Activated T-helper 2 cell treated with anti-CD3 and anti-CD28 coated beads, Interferon-gamma antibody, Interleukin-2, Interleukin-4, amounts not matched to agents 10 μg/mL and 5 μg/mL and 100 μg/mL, durations not matched to agents 14 hours and 24 hours and 36 hours (primary cell): ENCODE results near the gene HDAC3. TPM values are rescaled to one million over a fixed set of nuclear protein-coding genes. Genes with fewer than 3 reads are reported as not detected.

Experiments
- DNase-seq: peaks from one replicate; pipeline ENCODE4 v3.0.0; 2021; ENCODE audit warnings: low spot score
- H3K27ac Mint-ChIP-seq: one replicate; pipeline ENCODE4 v1.8.0; 2021; ENCODE audit warnings: mixed read lengths
- H3K27me3 Mint-ChIP-seq: one replicate; pipeline ENCODE4 v1.8.0; 2021; ENCODE audit warnings: low read depth, mixed read lengths
- H3K36me3 Mint-ChIP-seq: one replicate; pipeline ENCODE4 v1.8.0; 2021; ENCODE audit warnings: low read depth, mixed read lengths
- H3K4me1 Mint-ChIP-seq: one replicate; pipeline ENCODE4 v1.8.0; 2021; ENCODE audit warnings: low read depth, mixed read lengths
- H3K4me3 Mint-ChIP-seq: one replicate; pipeline ENCODE4 v1.8.0; 2021; ENCODE audit warnings: low read depth, mild to moderate bottlenecking, moderate library complexity, mixed read lengths
- H3K9me3 Mint-ChIP-seq: one replicate; pipeline ENCODE4 v1.8.0; 2021; ENCODE audit warnings: mixed read lengths
- intact Hi-C: fragments of 100-400 bp; cut with micrococcal nuclease; formaldehyde crosslinking; loops from one replicate; pipeline ENCODE4 v1.15.1; 2023
- total RNA-seq: library from RNA; stranded (reverse); gene quantifications from 2 replicates; pipeline ENCODE4 v1.2.3, GENCODE V29; 2022

HDAC3 gene
- total RNA-seq, result 92.4 and 95.2 TPM in 2 replicates

GRCh38 chr5:141636413-141637122, at the start of gene HDAC3, which contains the start of gene RELL2:
Gene HDAC3, minus strand, starts transcription at chr5:141636849. Its CDS starts 59 bp downstream, at chr5:141636790.
Gene RELL2, plus strand, starts transcription at chr5:141636997. Its CDS starts 1,229 bp downstream, at chr5:141638226.
- H3K9me3 Mint-ChIP-seq, result no peaks in the 10 kb centered on the region
- peak within 1 kb of the TSS; percentile 88 for H3K4me3 Mint-ChIP-seq
- peaks cover 37% of the 10 kb centered on the region for H3K4me1 Mint-ChIP-seq
- peak; percentile 93 for DNase-seq
- H3K27me3 Mint-ChIP-seq, result no peaks in the 10 kb centered on the region
- peaks cover 39% of the 10 kb centered on the region for H3K36me3 Mint-ChIP-seq
- intact Hi-C loops, result loop anchor here (1.0 kb wide), 3 partner anchors 15 to 44 kb away; partner anchors contain the start of genes DIAPH1 and FCHSD1
- peak within 1 kb of the TSS; percentile 81 for H3K27ac Mint-ChIP-seq

- peaks cover 18% of the 10 kb centered on the region for H3K4me1 Mint-ChIP-seq
- no peaks in the 10 kb centered on the region for H3K9me3 Mint-ChIP-seq
- intact Hi-C loops, result no loop called here
- H3K36me3 Mint-ChIP-seq, result no peaks in the 10 kb centered on the region
- H3K4me3 Mint-ChIP-seq, result no peak overlapping the region
- DNase-seq, result no peak
- peaks cover 20% of the 10 kb centered on the region for H3K27me3 Mint-ChIP-seq
- H3K27ac Mint-ChIP-seq, result no peak overlapping the region
These were observed 48.9 kb upstream of the HDAC3 start for GRCh38 chr5:141685591-141685990.

- Mint-ChIP-seq H3K27ac (no peak overlapping the region), H3K4me3 (no peak overlapping the region), H3K36me3 (no peaks in the 10 kb centered on the region), H3K4me1 (peaks cover 18% of the 10 kb centered on the region), H3K9me3 (no peaks in the 10 kb centered on the region), H3K27me3 (peaks cover 5% of the 10 kb centered on the region)
- intact Hi-C loops, result loop anchor here (1.0 kb wide), 1 partner anchor 9 kb away; no protein-coding TSS in a partner anchor
- no peak for DNase-seq
These were observed 47.0 kb upstream of the HDAC3 start for GRCh38 chr5:141683596-141684141.

GRCh38 chr5:141681695-141682641, 45.3 kb upstream of the HDAC3 start, which contains the start of gene ARAP3:
Gene ARAP3, minus strand, starts transcription at chr5:141682230. Its CDS starts 1,744 bp downstream, at chr5:141680486.
- H3K4me3 Mint-ChIP-seq, result peak within 1 kb of the TSS; percentile 78
- peaks cover 18% of the 10 kb centered on the region for H3K4me1 Mint-ChIP-seq
- H3K27me3 Mint-ChIP-seq, result no peaks in the 10 kb centered on the region
- peak within 1 kb of the TSS; percentile 63 for H3K27ac Mint-ChIP-seq
- intact Hi-C loops, result no loop called here
- H3K9me3 Mint-ChIP-seq, result no peaks in the 10 kb centered on the region
- no peak for DNase-seq
- no peaks in the 10 kb centered on the region for H3K36me3 Mint-ChIP-seq

GRCh38 chr5:141681295-141681694, 44.6 kb upstream of the HDAC3 start:
- intact Hi-C loops, result no loop called here
- DNase-seq, result no peak
- Mint-ChIP-seq H3K36me3 (no peaks in the 10 kb centered on the region), H3K4me1 (peaks cover 18% of the 10 kb centered on the region), H3K4me3 (peak overlapping the region; percentile 77), H3K9me3 (no peaks in the 10 kb centered on the region), H3K27ac (peak overlapping the region; percentile 33), H3K27me3 (no peaks in the 10 kb centered on the region)

- no peaks in the 10 kb centered on the region for H3K36me3 Mint-ChIP-seq
- no peak overlapping the region for H3K4me3 Mint-ChIP-seq
- H3K27ac Mint-ChIP-seq, result no peak overlapping the region
- DNase-seq, result no peak
- intact Hi-C loops, result no loop called here
- H3K27me3 Mint-ChIP-seq, result no peaks in the 10 kb centered on the region
- no peaks in the 10 kb centered on the region for H3K9me3 Mint-ChIP-seq
- peaks cover 18% of the 10 kb centered on the region for H3K4me1 Mint-ChIP-seq
These were observed 44.1 kb upstream of the HDAC3 start for GRCh38 chr5:141680751-141681201.

GRCh38 chr5:141680178-141680577, 43.5 kb upstream of the HDAC3 start:
- H3K36me3 Mint-ChIP-seq, result no peaks in the 10 kb centered on the region
- DNase-seq, result no peak
- H3K27ac Mint-ChIP-seq, result no peak overlapping the region
- intact Hi-C loops, result no loop called here
- H3K9me3 Mint-ChIP-seq, result no peaks in the 10 kb centered on the region
- no peak overlapping the region for H3K4me3 Mint-ChIP-seq
- peaks cover 18% of the 10 kb centered on the region for H3K4me1 Mint-ChIP-seq
- no peaks in the 10 kb centered on the region for H3K27me3 Mint-ChIP-seq

- H3K9me3 Mint-ChIP-seq, result no peaks in the 10 kb centered on the region
- no peak overlapping the region for H3K27ac Mint-ChIP-seq
- H3K4me3 Mint-ChIP-seq, result no peak overlapping the region
- no peaks in the 10 kb centered on the region for H3K27me3 Mint-ChIP-seq
- intact Hi-C loops, result no loop called here
- DNase-seq, result no peak
- H3K36me3 Mint-ChIP-seq, result no peaks in the 10 kb centered on the region
- peaks cover 9% of the 10 kb centered on the region for H3K4me1 Mint-ChIP-seq
These were observed 40.8 kb upstream of the HDAC3 start for GRCh38 chr5:141677415-141677814.

GRCh38 chr5:141675672-141676071, 39.0 kb upstream of the HDAC3 start:
- no peak overlapping the region for H3K4me3 Mint-ChIP-seq
- no peaks in the 10 kb centered on the region for H3K9me3 Mint-ChIP-seq
- intact Hi-C loops, result no loop called here
- H3K4me1 Mint-ChIP-seq, result no peaks in the 10 kb centered on the region
- no peak overlapping the region for H3K27ac Mint-ChIP-seq
- no peaks in the 10 kb centered on the region for H3K36me3 Mint-ChIP-seq
- no peaks in the 10 kb centered on the region for H3K27me3 Mint-ChIP-seq
- DNase-seq, result no peak

GRCh38 chr5:141674747-141675146, 38.1 kb upstream of the HDAC3 start:
- no peak overlapping the region for H3K27ac Mint-ChIP-seq
- H3K36me3 Mint-ChIP-seq, result no peaks in the 10 kb centered on the region
- no peaks in the 10 kb centered on the region for H3K4me1 Mint-ChIP-seq
- no peaks in the 10 kb centered on the region for H3K27me3 Mint-ChIP-seq
- H3K4me3 Mint-ChIP-seq, result no peak overlapping the region
- no peaks in the 10 kb centered on the region for H3K9me3 Mint-ChIP-seq
- intact Hi-C loops, result no loop called here
- DNase-seq, result no peak

- Mint-ChIP-seq H3K4me3 (no peak overlapping the region), H3K36me3 (no peaks in the 10 kb centered on the region), H3K9me3 (no peaks in the 10 kb centered on the region), H3K27ac (no peak overlapping the region), H3K27me3 (no peaks in the 10 kb centered on the region), H3K4me1 (peaks cover 1% of the 10 kb centered on the region)
- DNase-seq, result no peak
- intact Hi-C loops, result no loop called here
These were observed 36.5 kb upstream of the HDAC3 start for GRCh38 chr5:141672841-141673813.
